Small intestine (tissue), 7 donors: ENCODE results near the gene CAMTA1. TPM values are rescaled to one million over a fixed set of nuclear protein-coding genes. Genes with fewer than 3 reads are reported as not detected.

ENCODE experiments used
- DNase-seq, 2 donors: peaks; one replicate each; pipeline versions ENCODE4 v3.0.0 to v3.0.0-alpha.2; 2013
- FAIRE-seq: peaks from 2 replicates; lab custom pipeline; 2012; peaks lifted over from hg19 to GRCh38; lab: Jason Lieb, UNC
- H3K27ac ChIP-seq, 3 donors: one replicate each; pipeline ENCODE4 v1.5.1; 2013; ENCODE audit warnings: low read length in 2 of 3, mild to moderate bottlenecking in 2 of 3, control low read depth in 1 of 3, inconsistent platforms in 1 of 3, low read depth in 1 of 3, moderate library complexity in 1 of 3
- H3K27me3 ChIP-seq, 3 donors: one replicate each; pipeline ENCODE4 v1.6.1; 2013; ENCODE audit warnings: low read length in 3 of 3, inconsistent platforms in 1 of 3; ENCODE audit not compliant: control insufficient read depth in 3 of 3, insufficient read depth in 3 of 3
- H3K36me3 ChIP-seq, 3 donors: one replicate each; pipeline ENCODE4 v1.6.1; 2013; ENCODE audit warnings: low read length in 3 of 3, inconsistent platforms in 1 of 3, low read depth in 1 of 3, mild to moderate bottlenecking in 1 of 3, moderate library complexity in 1 of 3; ENCODE audit not compliant: control insufficient read depth in 3 of 3, insufficient read depth in 2 of 3
- H3K4me1 ChIP-seq, 3 donors: one replicate each; pipeline ENCODE4 v1.6.1; 2013; ENCODE audit warnings: low read length in 2 of 3, inconsistent platforms in 1 of 3, low read depth in 1 of 3, mild to moderate bottlenecking in 1 of 3, moderate library complexity in 1 of 3; ENCODE audit not compliant: control insufficient read depth in 3 of 3, insufficient read depth in 2 of 3
- H3K4me3 ChIP-seq, 3 donors: one replicate each; pipeline ENCODE4 v1.5.1; 2013; ENCODE audit warnings: low read length in 3 of 3, control low read depth in 1 of 3, inconsistent platforms in 1 of 3, low read depth in 1 of 3, mild to moderate bottlenecking in 1 of 3, moderate library complexity in 1 of 3
- H3K9me3 ChIP-seq, 2 donors: one replicate each; pipeline ENCODE4 v1.6.1; 2013; ENCODE audit warnings: low read depth in 1 of 2, low read length in 1 of 2; ENCODE audit not compliant: control insufficient read depth in 2 of 2, insufficient read depth in 1 of 2
- WGBS, 3 donors: extraction: QIAGEN DNeasy Blood & Tissue Kit; methylation state at CpG; one replicate each; pipeline ENCODE4 v1.1.7; 2013; 5-methylcytosine and 5-hydroxymethylcytosine counted together
- polyA plus RNA-seq, 4 donors: library from polyadenylated mRNA; stranded (reverse) in 3 of 4; unstranded in 1 of 4; fragments of 200-250 nt in 3 of 4; fragments of 120-200 nt in 1 of 4; gene quantifications; one replicate each; pipeline versions ENCODE4 v1.2.1 to v1.2.3, GENCODE V29; 2013
- donor health status: healthy with polysubstance abuse.
- donor health status: control.
- donor health status: control.
- donor health status: Bipolar disorder and iron deficiency.
- donor health status: healthy.

The CAMTA1 gene
- polyA plus RNA-seq, 4 donors = 57.6 to 177 (median 147) TPM

DNA sequence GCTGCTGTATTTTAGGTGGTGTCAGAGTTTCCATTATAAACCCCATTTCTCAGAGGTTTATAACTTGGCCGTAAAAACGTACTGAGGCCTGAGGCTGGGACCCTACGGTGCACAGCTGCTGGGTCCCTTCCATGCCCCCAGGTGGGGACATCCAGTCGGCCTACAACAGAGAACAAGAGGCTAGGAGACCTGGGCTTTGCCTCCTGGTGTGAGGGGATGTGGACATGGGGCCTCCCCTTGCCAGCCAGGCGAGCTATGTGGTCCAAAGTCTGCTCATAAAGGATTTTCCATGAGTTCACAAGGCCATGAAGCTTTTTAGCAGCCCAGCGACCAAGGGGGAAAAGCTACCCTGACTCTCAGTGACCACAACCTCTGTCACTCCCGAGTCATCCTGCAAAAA, 724.3 kb downstream of the CAMTA1 start:
- peak in 1 of 2 donors; percentile 81 for DNase-seq
- Histone ChIP-seq H3K9me3 (no peaks in the 10 kb centered on the region), H3K27ac (peak overlapping the region in 1 of 3 donors; percentile 21), H3K4me3 (no peak overlapping the region), H3K4me1 (peaks cover 0 to 27% (median 0%) of the 10 kb centered on the region in 3 donors), H3K27me3 (no peaks in the 10 kb centered on the region), H3K36me3 (no peaks in the 10 kb centered on the region)
- WGBS, 3 donors = 37 to 47% (median 38%) methylated on average over 7 of the region's 7 CpGs
- FAIRE-seq = no peak

DNA sequence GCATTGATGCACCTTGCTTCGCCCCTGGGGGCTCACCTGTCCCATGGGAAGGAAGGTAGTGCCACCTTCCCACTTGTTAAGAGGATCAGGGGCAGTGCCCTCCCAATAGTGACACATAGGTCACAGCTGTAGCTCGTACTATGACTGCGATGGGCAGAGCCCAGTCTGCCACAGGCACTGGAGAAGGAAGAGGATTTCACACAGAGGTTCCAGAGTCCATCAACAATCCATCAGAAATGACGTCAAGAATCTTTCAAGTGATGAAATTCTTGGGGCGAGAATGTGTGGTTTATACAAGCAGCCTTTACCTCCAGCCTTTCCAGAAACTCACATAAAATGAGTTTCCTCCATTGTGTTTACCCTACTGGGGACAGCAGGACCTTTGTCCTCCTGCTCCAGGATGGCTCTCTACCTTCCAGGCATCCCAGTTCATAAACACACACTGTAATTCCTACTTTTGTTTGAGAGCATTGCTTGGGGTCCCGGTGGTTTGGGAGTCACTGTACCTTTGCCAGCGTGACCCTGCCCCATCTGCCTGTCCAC, 725.2 kb downstream of the CAMTA1 start:
- Histone ChIP-seq H3K4me1 (peaks cover 0 to 27% (median 0%) of the 10 kb centered on the region in 3 donors), H3K9me3 (no peaks in the 10 kb centered on the region), H3K4me3 (no peak overlapping the region), H3K36me3 (no peaks in the 10 kb centered on the region), H3K27ac (no peak overlapping the region), H3K27me3 (no peaks in the 10 kb centered on the region)
- DNase-seq (peak in 1 of 2 donors; percentile 83), FAIRE-seq (no peak)
- WGBS, 3 donors = 51 to 73% methylated on average over 7 of the region's 7 CpGs; no CpG with 5 or more reads in 1 of the 3 donors

DNA sequence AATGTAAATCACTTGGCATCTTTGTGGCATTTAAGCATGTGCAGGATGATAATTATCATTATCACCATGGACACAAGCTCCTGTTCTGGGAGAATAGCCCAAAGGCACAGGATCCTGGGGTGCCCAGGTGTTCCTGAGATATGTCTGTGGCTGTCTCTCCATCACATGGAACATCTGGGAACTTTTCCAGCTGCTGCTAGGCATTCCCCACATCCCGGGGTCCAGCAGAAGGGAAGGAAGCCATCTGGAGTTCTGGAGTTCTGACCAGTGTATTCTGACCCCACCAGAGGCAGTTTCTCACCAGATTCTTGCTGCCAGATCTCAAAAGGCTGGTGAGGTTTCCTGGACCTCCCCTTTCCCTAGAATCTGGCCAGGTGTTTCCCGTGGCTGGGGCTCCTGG, 726.1 kb downstream of the CAMTA1 start:
- Histone ChIP-seq H3K9me3 (no peaks in the 10 kb centered on the region), H3K4me1 (peaks cover 0 to 27% (median 0%) of the 10 kb centered on the region in 3 donors), H3K27ac (no peak overlapping the region), H3K27me3 (no peaks in the 10 kb centered on the region), H3K36me3 (no peaks in the 10 kb centered on the region), H3K4me3 (no peak overlapping the region)
- DNase-seq (no peak), FAIRE-seq (no peak)
- 15 to 34% (median 20%) methylated on average over 2 of the region's 2 CpGs for WGBS, 3 donors

DNA sequence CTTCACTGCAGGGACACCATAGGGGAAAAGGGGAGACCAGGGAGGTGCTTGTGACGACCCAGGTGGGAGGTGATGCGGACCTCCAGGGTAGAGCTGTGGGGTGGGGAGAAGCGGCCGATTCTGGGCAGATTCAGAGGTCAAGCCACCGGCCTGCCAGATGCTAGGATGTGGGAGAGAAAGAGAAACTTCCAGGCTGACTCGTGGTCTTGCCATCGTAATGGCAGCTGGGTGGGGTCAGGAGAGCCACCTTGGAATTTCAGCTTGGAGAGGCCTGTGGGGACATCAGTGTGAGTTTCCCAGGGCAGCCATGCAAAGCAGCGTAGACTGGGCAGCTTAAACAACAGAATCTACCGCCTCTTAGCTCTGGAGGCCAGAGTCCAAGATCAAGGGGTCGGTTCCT, 727.8 kb downstream of the CAMTA1 start:
- H3K27ac ChIP-seq = no peak overlapping the region
- FAIRE-seq (no peak), DNase-seq (no peak)
- no peaks in the 10 kb centered on the region for H3K9me3 ChIP-seq
- no peaks in the 10 kb centered on the region for H3K36me3 ChIP-seq
- peaks cover 0 to 27% (median 0%) of the 10 kb centered on the region in 3 donors for H3K4me1 ChIP-seq
- 80 to 86% (median 83%) methylated on average over 10 of the region's 10 CpGs for WGBS, 3 donors
- no peak overlapping the region for H3K4me3 ChIP-seq
- no peaks in the 10 kb centered on the region for H3K27me3 ChIP-seq

GRCh38 chr1:7515175-7515574, 729.9 kb downstream of the CAMTA1 start:
- Histone ChIP-seq H3K27ac (no peak overlapping the region), H3K4me3 (no peak overlapping the region), H3K4me1 (peaks cover 0 to 7% (median 0%) of the 10 kb centered on the region in 3 donors), H3K9me3 (no peaks in the 10 kb centered on the region), H3K36me3 (no peaks in the 10 kb centered on the region), H3K27me3 (no peaks in the 10 kb centered on the region)
- FAIRE-seq = no peak
- 45 to 74% (median 46%) methylated on average over 5 of the region's 5 CpGs for WGBS, 3 donors
- no peak for DNase-seq

- H3K4me1 ChIP-seq = peaks cover 0 to under 1% (median 0%) of the 10 kb centered on the region in 3 donors
- DNase-seq (no peak), FAIRE-seq (no peak)
- H3K9me3 ChIP-seq = no peaks in the 10 kb centered on the region
- 85 to 88% (median 88%) methylated on average over 8 of the region's 8 CpGs for WGBS, 3 donors
- H3K27ac ChIP-seq = no peak overlapping the region
- H3K27me3 ChIP-seq = no peaks in the 10 kb centered on the region
- no peaks in the 10 kb centered on the region for H3K36me3 ChIP-seq
- no peak overlapping the region for H3K4me3 ChIP-seq
These were observed 730.6 kb downstream of the CAMTA1 start for GRCh38 chr1:7515904-7516303.

GRCh38 chr1:7516341-7516740, 731.1 kb downstream of the CAMTA1 start:
- Histone ChIP-seq H3K36me3 (no peaks in the 10 kb centered on the region), H3K9me3 (no peaks in the 10 kb centered on the region), H3K27ac (no peak overlapping the region), H3K4me3 (no peak overlapping the region), H3K4me1 (no peaks in the 10 kb centered on the region), H3K27me3 (no peaks in the 10 kb centered on the region)
- FAIRE-seq (no peak), DNase-seq (no peak)
- 39 to 48% (median 45%) methylated on average over 4 of the region's 4 CpGs for WGBS, 3 donors

- no peak for DNase-seq
- no peaks in the 10 kb centered on the region for H3K36me3 ChIP-seq
- no peak for FAIRE-seq
- H3K27me3 ChIP-seq = no peaks in the 10 kb centered on the region
- no peaks in the 10 kb centered on the region for H3K4me1 ChIP-seq
- no peak overlapping the region for H3K4me3 ChIP-seq
- H3K9me3 ChIP-seq = no peaks in the 10 kb centered on the region
- 57 to 77% (median 62%) methylated on average over 5 of the region's 5 CpGs for WGBS, 3 donors
- H3K27ac ChIP-seq = no peak overlapping the region
These were observed 731.7 kb downstream of the CAMTA1 start for GRCh38 chr1:7516929-7517328.
